PC-9 (cell line): ENCODE data around the gene DMRT1. TPM values are rescaled to one million over a fixed set of nuclear protein-coding genes. Genes with fewer than 3 reads are reported as not detected.

ENCODE experiments used
- BruUV-seq: library from RNA; stranded (reverse); fragments of 400-500 nt; replicated peaks from 2 replicates; lab custom pipeline; 2021; lab: Mats Ljungman, UMichigan
- CTCF ChIA-PET: fragments of 300-600 bp; sonication (Branson Sonifier 250); formaldehyde crosslinking; loops from one replicate; lab custom pipeline; 2022; ENCODE audit warnings: antibody characterized with exemption; lab: Charles Lee
- POLR2A ChIA-PET: fragments of 300-600 bp; sonication (Branson Sonifier 250); formaldehyde crosslinking; loops from one replicate; lab custom pipeline; 2022; ENCODE audit warnings: antibody characterized with exemption; ENCODE audit not compliant: unreplicated experiment; lab: Charles Lee
- DNase-seq, 2 experiments: peaks; one replicate each; pipeline versions ENCODE4 v3.0.0 to v3.0.0-alpha.2; 2015 to 2022; ENCODE audit warnings: mixed read lengths in 1 of 2
- H2AFZ ChIP-seq: fragments of 200-600 bp; sonication (generic); 2 replicates; pipeline ENCODE4 v1.8.1; 2017; ENCODE audit warnings: antibody characterized with exemption
- H3F3A ChIP-seq: fragments of 200-600 bp; sonication (generic); 2 replicates; pipeline ENCODE4 v1.8.1; 2017; ENCODE audit warnings: antibody characterized with exemption, mild to moderate bottlenecking, low read depth; ENCODE audit not compliant: insufficient read depth
- H3K27ac ChIP-seq: fragments of 200-600 bp; sonication (generic); 2 replicates; pipeline ENCODE4 v1.6.1; 2016; ENCODE audit warnings: mixed run types
- H3K27me3 ChIP-seq: fragments of 200-600 bp; sonication (generic); 2 replicates; pipeline ENCODE4 v1.6.1; 2016; ENCODE audit warnings: low read depth, mixed run types; ENCODE audit not compliant: insufficient read depth
- H3K36me3 ChIP-seq: fragments of 200-600 bp; sonication (generic); 2 replicates; pipeline ENCODE4 v1.6.1; 2016; ENCODE audit warnings: low read depth, mixed run types
- H3K4me1 ChIP-seq: fragments of 200-600 bp; sonication (generic); replicated peaks from 2 replicates; pipeline ENCODE4 v1.6.1; 2016; ENCODE audit warnings: mixed run types; ENCODE audit not compliant: insufficient read depth
- H3K4me2 ChIP-seq: fragments of 200-600 bp; sonication (generic); 2 replicates; pipeline ENCODE4 v1.6.1; 2017; ENCODE audit warnings: mixed run types
- H3K4me3 ChIP-seq: fragments of 200-600 bp; sonication (generic); 2 replicates; pipeline ENCODE4 v1.6.1; 2016; ENCODE audit warnings: mixed run types
- H3K79me2 ChIP-seq: fragments of 200-600 bp; sonication (generic); 2 replicates; pipeline ENCODE4 v1.6.1; 2017; ENCODE audit warnings: low read depth, mixed run types
- H3K9me2 ChIP-seq: fragments of 200-600 bp; sonication (generic); 2 replicates; pipeline ENCODE4 v1.8.1; 2017; ENCODE audit warnings: mild to moderate bottlenecking; ENCODE audit not compliant: insufficient read depth
- H3K9me3 ChIP-seq: fragments of 200-600 bp; sonication (generic); 2 replicates; pipeline ENCODE4 v1.8.1; 2016; ENCODE audit warnings: low read depth; ENCODE audit not compliant: insufficient read depth
- H4K20me1 ChIP-seq: fragments of 200-600 bp; sonication (generic); 2 replicates; pipeline ENCODE4 v1.8.1; 2017; ENCODE audit not compliant: insufficient read depth
- CTCF ChIP-seq: fragments of 200-600 bp; sonication (generic); conservative IDR thresholded peaks from 2 replicates; pipeline ENCODE4 v1.6.1; 2017; ENCODE audit warnings: mixed run types, antibody characterized with exemption, mild to moderate bottlenecking, moderate library complexity
- EZH2 ChIP-seq: fragments of 200-600 bp; sonication (generic); IDR thresholded peaks from 2 replicates; pipeline ENCODE4 v1.8.0; 2017; ENCODE audit warnings: antibody characterized with exemption, low read depth
- intact Hi-C: fragments of 100-400 bp; cut with micrococcal nuclease; formaldehyde crosslinking; loops from one replicate; pipeline ENCODE4 v1.10.0; 2022; ENCODE audit not compliant: unreplicated experiment
- total RNA-seq: library from RNA; stranded (reverse); gene quantifications from 2 replicates; pipeline ENCODE4 v1.2.3, GENCODE V29; 2021

Gene DMRT1
- total RNA-seq, 1 experiment from 2014 or later = not detected

- Histone ChIP-seq H3K4me1 (no peaks in the 10 kb centered on the region), H3K4me3 (no peak overlapping the region), H3K36me3 (no peaks in the 10 kb centered on the region), H3K9me2 (no peaks in the 10 kb centered on the region), H3K79me2 (no peaks in the 10 kb centered on the region), H3K27ac (no peak overlapping the region), H3K4me2 (no peak overlapping the region), H4K20me1 (no peaks in the 10 kb centered on the region), H3K9me3 (no peaks in the 10 kb centered on the region), H3K27me3 (peaks cover 46% of the 10 kb centered on the region), H2AFZ (no peak overlapping the region), H3F3A (no peaks in the 10 kb centered on the region)
- POLR2A ChIA-PET = no interaction called here
- intact Hi-C loops = no loop called here
- CTCF ChIA-PET = no interaction called here
- TF ChIP-seq CTCF (no peak), EZH2 (no peak)
- DNase-seq = no peak
- BruUV-seq = no TSS peak
These were observed 124.0 kb downstream of the DMRT1 start for GRCh38 chr9:965497-965896.

- H3K9me3 ChIP-seq = no peaks in the 10 kb centered on the region
- intact Hi-C loops = no loop called here
- no peaks in the 10 kb centered on the region for H4K20me1 ChIP-seq
- POLR2A ChIA-PET = no interaction called here
- no peak for DNase-seq
- no peaks in the 10 kb centered on the region for H3F3A ChIP-seq
- no peak for TF ChIP-seq EZH2
- TF ChIP-seq CTCF = no peak
- no peak overlapping the region for H3K4me2 ChIP-seq
- no peaks in the 10 kb centered on the region for H3K79me2 ChIP-seq
- H3K4me3 ChIP-seq = no peak overlapping the region
- no peak overlapping the region for H3K27ac ChIP-seq
- no peak overlapping the region for H2AFZ ChIP-seq
- CTCF ChIA-PET = no interaction called here
- no peaks in the 10 kb centered on the region for H3K4me1 ChIP-seq
- H3K9me2 ChIP-seq = no peaks in the 10 kb centered on the region
- peaks cover 37% of the 10 kb centered on the region; the same call in 1 of the 2 replicates for H3K27me3 ChIP-seq
- no peaks in the 10 kb centered on the region for H3K36me3 ChIP-seq
- no TSS peak for BruUV-seq
These were observed 125.4 kb downstream of the DMRT1 start for GRCh38 chr9:966870-967269.

- Histone ChIP-seq H3K36me3 (no peaks in the 10 kb centered on the region), H3K9me2 (no peaks in the 10 kb centered on the region), H3K27ac (no peak overlapping the region), H3K4me2 (no peak overlapping the region), H3K9me3 (no peaks in the 10 kb centered on the region), H3K79me2 (no peaks in the 10 kb centered on the region), H3K4me3 (no peak overlapping the region), H3K4me1 (no peaks in the 10 kb centered on the region), H2AFZ (no peak overlapping the region), H3K27me3 (peaks cover 35% of the 10 kb centered on the region; the same call in 1 of the 2 replicates), H3F3A (no peaks in the 10 kb centered on the region), H4K20me1 (no peaks in the 10 kb centered on the region)
- intact Hi-C loops = no loop called here
- no peak for DNase-seq
- no TSS peak for BruUV-seq
- ChIA-PET CTCF (no interaction called here), POLR2A (no interaction called here)
- no peak for TF ChIP-seq CTCF
- TF ChIP-seq EZH2 = no peak
These were observed 125.9 kb downstream of the DMRT1 start for GRCh38 chr9:967436-967835.
